Measurements from ENCODE around the gene ACSS1.
"Not testable (repeated sequence)": the region's sequence is repeated elsewhere in the genome, so short reads cannot be mapped to it uniquely, and the experiment has no call there.

The ACSS1 gene

GRCh38 chr20:25016471-25016870 is 41.5 kb downstream of the ACSS1 start:
- FAIRE-seq, result no peak
- no peak for DNase-seq (ENCODE audit: insufficient read length, low spot score)

DNA sequence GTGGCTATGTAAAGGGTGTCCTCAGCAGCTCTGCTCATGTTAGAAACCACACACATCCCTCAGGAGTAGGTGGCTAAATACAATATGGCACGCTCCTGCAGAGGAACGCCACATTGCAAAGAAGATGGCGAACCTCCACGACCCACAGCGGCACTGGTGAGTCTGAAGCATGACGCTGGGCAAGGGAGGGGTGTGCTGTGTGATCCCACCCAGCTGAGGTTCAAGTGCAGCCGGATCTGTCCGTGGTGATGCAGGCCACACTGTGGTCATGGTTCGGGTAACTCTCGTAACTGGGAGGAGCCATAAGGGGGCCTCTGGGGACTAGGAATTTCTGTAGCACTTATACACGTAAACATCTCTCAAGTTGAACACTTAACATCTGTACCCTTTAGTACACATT is 42.0 kb downstream of the ACSS1 start:
- FAIRE-seq (no peak), DNase-seq (ENCODE audit: insufficient read length, low spot score) (no peak)

DNA sequence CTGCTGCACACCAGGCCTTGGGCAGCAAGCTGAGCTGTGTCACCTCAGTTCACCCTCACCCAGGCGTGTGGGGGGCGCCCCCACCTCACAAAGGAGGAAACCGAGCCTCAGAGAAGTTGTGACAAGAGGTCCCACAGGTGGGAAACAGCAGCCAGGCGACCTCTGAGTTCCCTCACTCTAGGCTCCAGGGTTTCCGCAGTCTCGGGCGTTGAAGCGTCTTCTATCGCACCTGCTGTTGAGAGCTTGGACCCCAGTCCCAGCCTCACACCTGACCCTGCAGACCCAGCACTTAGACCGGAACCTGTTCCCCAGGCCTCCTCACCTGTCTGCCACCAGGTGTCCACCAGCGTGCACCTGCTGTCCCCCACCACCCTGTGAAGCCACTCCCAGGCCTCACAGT is 43.1 kb downstream of the ACSS1 start:
- DNase-seq (ENCODE audit: insufficient read length, low spot score) (no peak), FAIRE-seq (no peak)

- no peak for FAIRE-seq
- DNase-seq (ENCODE audit: insufficient read length, low spot score), result no peak
Measured at GRCh38 chr20:25013478-25014380, 44.2 kb downstream of the ACSS1 start.

DNA sequence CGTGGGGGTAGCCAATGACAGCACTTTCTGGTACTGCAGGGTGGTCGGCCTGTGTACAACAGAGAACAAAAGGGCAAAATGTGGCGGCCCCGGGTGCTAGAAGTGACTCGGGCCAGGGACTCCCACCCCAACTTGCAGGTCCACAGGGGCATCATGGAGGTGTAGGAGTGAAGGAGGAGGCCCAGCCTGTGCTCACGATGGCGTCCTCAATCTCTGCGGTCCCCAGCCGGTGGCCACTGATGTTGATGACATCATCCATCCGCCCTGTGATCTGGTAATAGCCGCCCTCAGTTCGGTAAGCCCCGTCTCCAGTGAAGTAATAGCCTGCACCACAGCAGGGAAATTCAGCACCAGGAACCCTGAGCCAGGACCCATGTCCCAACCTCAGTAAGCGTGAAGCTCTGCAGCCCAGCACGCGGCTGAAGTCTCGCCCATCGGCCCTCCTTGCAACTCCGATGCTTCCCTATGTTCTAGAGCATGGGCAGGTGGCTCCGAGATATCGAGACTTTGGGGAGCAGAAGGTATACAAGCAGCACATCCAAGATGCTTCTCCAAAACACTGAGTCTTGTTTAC is 45.2 kb downstream of the ACSS1 start:
- FAIRE-seq (no peak), DNase-seq (ENCODE audit: insufficient read length, low spot score) (no peak)

DNA sequence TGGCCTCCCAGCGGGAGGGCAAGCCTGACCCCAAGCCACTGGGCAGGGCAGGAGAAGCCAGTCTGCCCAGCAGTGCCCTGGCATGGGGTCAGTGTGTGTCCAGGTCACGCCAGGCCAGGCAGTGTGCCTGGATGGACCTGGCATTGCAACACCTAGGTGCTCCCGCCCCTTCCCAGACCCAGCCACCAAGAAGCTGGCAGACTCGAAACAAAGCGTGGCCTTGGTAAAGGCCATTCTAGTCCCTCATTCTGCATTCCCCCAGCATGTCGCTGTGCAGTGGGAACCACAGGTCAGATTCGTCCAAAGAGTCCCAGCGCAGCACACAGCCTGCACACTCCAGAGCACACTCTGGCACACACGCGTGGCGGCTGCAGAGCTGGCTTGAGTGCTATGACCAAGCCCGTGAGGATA is 46.1 kb downstream of the ACSS1 start:
- DNase-seq (ENCODE audit: insufficient read length, low spot score) (no peak), FAIRE-seq (no peak)

- no peak for FAIRE-seq
- no peak for DNase-seq (ENCODE audit: insufficient read length, low spot score)
Measured at GRCh38 chr20:25011261-25011660, 46.7 kb downstream of the ACSS1 start.

- no peak for FAIRE-seq
Measured at GRCh38 chr20:25009218-25010145, 48.5 kb downstream of the ACSS1 start.

GRCh38 chr20:25008388-25009217 is 49.3 kb downstream of the ACSS1 start:
- DNase-seq (ENCODE audit: insufficient read length, low spot score), result no peak
- no peak for FAIRE-seq

More at GRCh38 chr20:25009218-25010145, 48.5 kb downstream of the ACSS1 start:
- no peak for DNase-seq (ENCODE audit: insufficient read length, low spot score)

DNA sequence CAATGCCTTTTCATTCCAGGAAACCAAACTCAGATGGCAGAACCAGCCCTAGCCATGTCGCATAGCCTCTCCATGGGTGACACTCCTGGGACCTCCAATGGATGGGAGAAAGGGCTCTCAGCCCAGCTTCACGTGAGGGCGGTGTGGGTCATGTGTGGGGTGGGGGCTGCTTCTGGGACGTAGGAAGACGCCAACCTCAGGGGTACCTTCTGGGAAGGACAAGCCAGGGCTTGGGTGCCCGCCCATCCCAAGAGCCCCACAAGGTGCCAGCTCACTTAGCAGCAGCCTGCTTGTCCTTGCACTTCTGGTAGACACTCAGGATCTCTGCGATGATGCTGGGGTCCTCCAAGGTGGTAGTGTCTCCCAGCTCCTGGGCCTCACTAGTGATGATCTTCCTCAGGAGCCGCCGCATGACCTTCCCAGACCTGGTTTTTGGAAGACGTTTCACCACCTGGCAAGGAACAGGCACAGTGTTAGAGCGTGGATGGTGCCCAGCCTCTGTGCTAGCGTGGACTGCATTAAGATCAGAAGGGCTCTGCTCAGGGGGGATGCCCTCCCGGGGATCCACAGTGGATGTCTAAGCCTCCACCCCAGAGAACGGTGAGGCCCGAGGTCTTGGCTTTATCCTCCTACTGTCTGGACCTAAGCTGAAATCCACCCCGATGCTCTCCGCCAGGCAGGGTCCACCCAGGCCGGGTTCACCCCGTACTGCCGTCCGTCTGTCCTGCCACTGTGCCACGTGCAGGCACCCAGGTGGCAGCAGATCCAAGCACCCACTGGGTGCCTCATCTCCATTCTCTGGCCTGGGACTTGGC is 50.2 kb downstream of the ACSS1 start:
- FAIRE-seq, result no peak
- no peak for DNase-seq (ENCODE audit: insufficient read length, low spot score)

- no peak for DNase-seq (ENCODE audit: insufficient read length, low spot score)
- FAIRE-seq, result no peak
Measured at GRCh38 chr20:25006431-25007167, 51.3 kb downstream of the ACSS1 start.

DNA sequence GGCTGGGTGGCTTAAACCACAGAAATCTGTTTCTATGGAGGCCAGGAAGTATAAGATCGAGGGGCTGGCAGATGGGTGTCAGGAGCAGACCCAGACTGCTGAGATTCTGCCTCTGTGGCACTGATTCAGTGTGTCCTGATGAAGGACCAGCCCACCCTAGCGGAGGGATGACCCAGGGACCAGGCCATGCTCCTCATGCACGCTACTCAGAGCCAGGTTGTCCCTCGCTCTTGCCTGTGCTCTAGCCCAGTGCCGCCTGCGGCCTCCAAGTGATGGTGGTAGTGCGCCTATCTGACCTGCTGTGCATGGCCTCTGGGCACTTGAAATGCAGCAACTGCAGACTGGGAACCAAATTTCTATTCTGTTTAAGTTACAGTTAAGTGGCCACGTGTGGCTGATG is 52.3 kb downstream of the ACSS1 start:
- no peak for FAIRE-seq
- no peak for DNase-seq (ENCODE audit: insufficient read length, low spot score)

DNA sequence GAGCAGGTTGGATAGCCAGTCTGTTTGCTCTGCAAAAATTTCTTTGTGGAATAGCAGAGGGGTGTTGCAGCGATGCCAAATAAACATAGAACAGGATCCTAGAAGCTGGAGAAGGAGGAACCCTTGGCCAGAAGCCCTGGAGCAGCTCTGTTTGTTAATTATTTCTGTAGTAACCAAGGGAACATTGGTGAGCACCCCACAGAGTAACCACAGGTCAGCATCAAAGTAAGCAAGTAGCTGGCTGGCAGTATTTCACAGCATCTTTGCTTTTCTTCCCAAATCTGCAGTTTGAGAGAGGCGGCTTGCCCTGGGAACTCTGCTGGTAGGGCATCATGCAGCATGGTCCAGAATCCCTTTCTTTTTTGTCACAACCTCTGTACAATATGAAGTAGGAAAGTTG is 52.7 kb downstream of the ACSS1 start:
- DNase-seq (ENCODE audit: insufficient read length, low spot score) (no peak), FAIRE-seq (no peak)

GRCh38 chr20:25003002-25003401 is 54.9 kb downstream of the ACSS1 start:
- no peak for DNase-seq (ENCODE audit: insufficient read length, low spot score)
- FAIRE-seq, result no peak

DNA sequence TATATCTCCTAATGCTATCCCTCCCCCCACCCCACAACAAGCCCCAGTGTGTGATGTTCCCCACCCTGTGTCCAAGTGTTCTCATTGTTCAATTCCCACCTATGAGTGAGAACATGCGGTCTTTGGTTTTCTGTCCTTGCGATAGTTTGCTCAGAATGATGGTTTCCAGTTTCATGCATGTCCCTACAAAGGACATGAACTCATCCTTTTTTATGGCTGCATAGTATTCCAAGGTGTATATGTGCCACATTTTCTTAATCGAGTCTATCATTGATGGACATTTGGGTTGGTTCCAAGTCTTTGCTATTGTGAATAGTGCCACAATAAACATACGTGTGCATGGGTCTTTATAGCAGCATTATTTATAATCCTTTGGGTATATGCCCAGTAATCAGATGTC is 56.6 kb downstream of the ACSS1 start:
- DNase-seq (ENCODE audit: insufficient read length, low spot score); FAIRE-seq: not testable (repeated sequence)

DNA sequence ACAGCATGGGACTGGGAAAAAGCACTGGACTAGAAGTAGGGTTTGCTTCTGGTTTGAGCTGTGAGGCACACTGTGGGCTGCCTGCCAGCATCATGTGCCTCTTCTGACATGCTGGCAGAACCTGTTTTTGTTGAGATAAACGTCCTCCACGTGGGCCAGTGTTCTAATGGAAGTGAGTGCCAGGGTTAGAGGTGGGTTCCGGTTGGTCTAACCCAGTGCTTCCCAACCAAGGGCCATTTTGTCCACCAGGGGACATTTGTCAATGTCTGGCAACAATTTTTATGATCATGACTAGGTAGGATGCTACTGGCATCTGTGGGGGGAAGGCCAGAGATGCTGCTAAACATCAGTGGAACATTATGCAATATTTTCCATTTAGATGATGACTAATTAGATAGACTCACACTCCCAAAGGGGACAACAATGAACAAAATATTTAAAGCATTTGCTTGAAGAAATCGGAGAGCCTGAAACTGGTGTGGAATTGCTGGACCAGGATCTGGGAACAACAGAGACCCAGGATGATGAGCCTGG is 57.6 kb downstream of the ACSS1 start:
- DNase-seq (ENCODE audit: insufficient read length, low spot score) (peak; percentile 51), FAIRE-seq (peak; percentile 52)

- no peak for FAIRE-seq
- no peak for DNase-seq (ENCODE audit: insufficient read length, low spot score)
Measured at GRCh38 chr20:24999568-24999967, 58.4 kb downstream of the ACSS1 start.

GRCh38 chr20:24998631-24999445 is 59.1 kb downstream of the ACSS1 start:
- FAIRE-seq, result no peak
- no peak for DNase-seq (ENCODE audit: insufficient read length, low spot score)
